Glomerular endothelial cell (primary cell): ENCODE data around the gene ATXN7L2. TPM values are rescaled to one million over a fixed set of nuclear protein-coding genes. Genes with fewer than 3 reads are reported as not detected.
"Not testable (repeated sequence)": the region's sequence is repeated elsewhere in the genome, so short reads cannot be mapped to it uniquely, and the experiment has no call there.

Experiments used
- DNase-seq: peaks from one replicate; pipeline ENCODE4 v3.0.0-alpha.2; 2011; ENCODE audit warnings: low read depth, low spot score; ENCODE audit errors: extremely low read depth
- total RNA-seq: library from RNA; depleted of rRNA; stranded (reverse); fragments of >200 nt; gene quantifications from 2 replicates; pipeline ENCODE4 v1.2.3, GENCODE V29; 2015

Gene ATXN7L2
- total RNA-seq, result 2.3 and 4.3 TPM in 2 replicates

DNA sequence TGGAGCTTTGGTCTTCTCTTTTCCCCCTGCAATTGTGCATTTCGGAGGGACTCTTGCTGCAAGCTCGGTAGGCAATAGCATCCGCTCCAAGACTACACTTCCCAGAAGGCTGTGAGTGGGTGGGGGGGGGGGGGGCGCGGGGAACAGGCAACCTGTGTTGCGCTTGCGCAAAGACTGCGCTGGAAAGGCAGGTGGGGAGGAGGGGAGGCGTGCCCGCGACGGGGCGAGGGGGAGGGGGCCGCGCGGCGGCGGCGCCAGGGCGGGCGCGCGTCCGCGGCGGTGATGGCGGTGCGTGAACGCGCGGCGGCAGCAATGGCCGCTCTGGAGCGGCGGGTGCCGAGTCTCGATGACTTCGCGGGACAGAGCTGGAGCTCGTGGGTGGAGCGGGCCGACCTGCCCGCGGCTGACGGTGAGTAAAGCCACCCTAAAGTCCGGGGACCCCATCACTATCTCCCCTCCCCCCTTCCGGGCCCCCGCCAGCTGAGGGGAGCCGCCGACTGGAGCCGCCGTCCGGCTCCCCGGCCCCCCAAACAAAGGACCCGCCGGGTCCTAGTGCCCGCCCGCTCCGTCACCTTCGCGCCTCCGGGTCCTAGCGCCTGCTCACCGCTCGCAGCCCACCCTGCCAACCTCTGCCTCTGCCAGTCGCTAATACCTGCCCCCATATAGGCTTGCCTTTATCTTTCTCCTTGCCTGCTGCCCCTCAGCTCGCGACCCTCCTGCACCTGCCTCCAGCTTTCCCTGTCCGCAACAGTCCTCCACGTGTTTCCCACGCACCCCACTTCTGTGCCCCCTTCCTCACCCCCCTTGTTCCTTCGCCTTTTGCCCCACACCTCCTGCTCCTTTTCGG lies at the start of gene ATXN7L2:
Gene ATXN7L2, plus strand, starts transcription at position 234 of the 847 bp plus-strand sequence. Its CDS starts 49 bp downstream, at position 283.
- no peak for DNase-seq

- no peak for DNase-seq
These were observed 49.2 kb upstream of the ATXN7L2 start for GRCh38 chr1:109434484-109434883.

DNA sequence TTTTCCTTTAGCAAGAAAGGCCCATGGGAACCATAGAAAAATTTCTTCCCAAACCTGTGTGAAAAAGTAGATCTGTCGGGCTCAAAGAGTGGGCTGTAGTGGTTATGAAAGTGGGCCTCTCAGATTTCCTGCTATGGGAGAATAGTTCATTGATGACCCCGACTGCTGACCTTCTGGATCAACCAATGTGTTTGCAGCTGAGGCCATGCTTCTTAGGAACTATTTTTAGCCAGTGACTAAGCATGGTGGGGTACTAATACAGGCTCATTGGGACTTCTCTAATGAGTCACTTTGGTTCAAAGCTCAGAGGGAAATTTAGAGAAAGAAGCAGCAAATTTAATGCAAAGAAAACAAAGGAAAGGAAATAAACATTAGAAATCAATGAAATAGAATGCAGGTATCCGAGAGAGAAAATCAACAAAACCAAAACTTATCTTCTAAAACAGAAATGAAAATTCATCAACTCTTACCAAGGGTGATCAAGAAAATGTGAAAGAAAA lies 44.9 kb upstream of the ATXN7L2 start:
- no peak for DNase-seq

DNA sequence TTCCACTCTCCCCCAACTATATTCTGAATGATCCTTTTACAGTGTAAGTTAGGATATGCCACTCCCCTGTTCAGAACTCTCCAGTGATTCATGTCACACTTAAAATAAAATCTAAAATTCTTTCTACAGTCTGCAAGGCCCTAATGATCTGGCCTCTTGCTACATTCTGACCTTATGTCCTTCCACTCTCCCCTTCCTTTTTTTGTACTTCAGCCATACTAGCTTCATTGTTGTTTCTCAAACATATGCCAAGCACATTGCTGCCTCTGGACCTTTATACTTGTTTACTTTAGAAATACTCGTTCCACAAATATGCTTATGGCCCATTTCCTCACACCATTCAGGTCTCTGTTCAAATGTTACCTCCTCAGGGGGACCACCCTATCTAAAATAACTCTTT lies 42.6 kb upstream of the ATXN7L2 start:
- DNase-seq, result no peak

- no peak for DNase-seq
These were observed 40.2 kb upstream of the ATXN7L2 start for GRCh38 chr1:109443476-109443875.

DNA sequence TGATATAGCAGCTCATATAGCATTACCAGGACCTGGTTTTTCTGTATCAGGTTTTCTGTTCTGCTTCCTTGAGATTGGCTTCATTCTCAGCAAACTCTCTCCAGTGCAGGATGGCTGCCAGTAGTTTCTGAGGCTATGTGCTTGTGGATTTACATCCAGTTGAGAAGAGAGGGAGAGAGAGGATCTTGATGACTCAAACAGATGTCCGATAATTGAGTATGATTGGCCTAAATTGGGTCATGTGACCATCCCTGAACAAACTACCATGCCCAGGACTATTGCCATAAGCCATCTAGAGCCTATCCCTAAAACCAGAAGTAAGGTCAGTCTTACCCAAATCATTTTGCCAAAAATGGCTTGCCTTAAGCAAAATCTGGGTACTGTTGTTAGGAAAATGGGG lies 39.4 kb upstream of the ATXN7L2 start:
- DNase-seq, result no peak

- DNase-seq, result not testable (repeated sequence)
These were observed 37.6 kb upstream of the ATXN7L2 start for GRCh38 chr1:109445949-109446695.

- no peak for DNase-seq
These were observed 36.2 kb upstream of the ATXN7L2 start for GRCh38 chr1:109447524-109447923.

- no peak for DNase-seq
These were observed 29.1 kb upstream of the ATXN7L2 start for GRCh38 chr1:109454497-109455133.

GRCh38 chr1:109457819-109458218 lies 25.9 kb upstream of the ATXN7L2 start:
- no peak for DNase-seq

GRCh38 chr1:109466125-109466451 lies 17.6 kb upstream of the ATXN7L2 start:
- DNase-seq, result no peak

- no peak for DNase-seq
These were observed 17.0 kb upstream of the ATXN7L2 start, which contains the start of gene SYPL2 for GRCh38 chr1:109466452-109467300. SYPL2 (plus strand) TSS chr1:109466546; CDS start chr1:109466844, 298 bp downstream.

- DNase-seq, result no peak
These were observed 16.4 kb upstream of the ATXN7L2 start for GRCh38 chr1:109467301-109467777.

DNA sequence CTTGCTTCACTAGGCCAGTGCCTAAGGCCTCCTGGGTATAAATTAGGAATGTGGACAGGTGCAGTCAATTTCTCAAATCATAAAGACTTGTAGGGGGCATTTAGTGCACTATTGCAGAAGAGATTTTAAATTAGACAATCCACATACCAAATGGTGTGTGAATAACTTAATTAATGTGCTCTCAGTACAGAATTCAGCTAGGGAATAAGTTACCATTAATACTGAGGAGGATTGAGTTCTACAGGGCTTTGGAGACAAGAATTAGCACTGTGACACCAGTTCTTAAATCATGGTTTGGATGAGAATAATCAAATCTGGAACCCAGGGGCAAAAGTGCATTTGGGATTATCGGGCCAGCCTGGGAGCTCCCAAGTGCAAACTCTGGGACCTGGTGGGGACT lies 15.6 kb upstream of the ATXN7L2 start:
- no peak for DNase-seq

DNA sequence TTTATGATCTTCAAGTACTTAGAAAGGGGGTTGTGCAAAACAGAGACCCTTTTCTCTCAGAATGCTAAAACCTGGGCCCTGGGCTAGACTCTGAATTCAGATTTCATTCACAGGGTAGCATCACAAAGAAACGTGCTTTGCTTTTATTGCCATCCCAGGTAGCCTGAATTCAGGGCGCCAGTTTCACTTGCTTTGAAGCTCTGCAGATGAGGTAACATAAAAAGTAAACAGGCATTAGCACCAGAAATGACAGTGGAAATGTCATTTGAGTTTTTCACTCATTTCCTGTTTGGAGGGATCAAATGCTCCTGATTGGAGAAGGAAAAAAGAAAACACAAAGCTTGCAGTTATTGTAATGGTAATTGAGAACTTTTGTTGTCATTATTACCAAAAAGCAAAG lies 14.8 kb upstream of the ATXN7L2 start:
- no peak for DNase-seq

DNA sequence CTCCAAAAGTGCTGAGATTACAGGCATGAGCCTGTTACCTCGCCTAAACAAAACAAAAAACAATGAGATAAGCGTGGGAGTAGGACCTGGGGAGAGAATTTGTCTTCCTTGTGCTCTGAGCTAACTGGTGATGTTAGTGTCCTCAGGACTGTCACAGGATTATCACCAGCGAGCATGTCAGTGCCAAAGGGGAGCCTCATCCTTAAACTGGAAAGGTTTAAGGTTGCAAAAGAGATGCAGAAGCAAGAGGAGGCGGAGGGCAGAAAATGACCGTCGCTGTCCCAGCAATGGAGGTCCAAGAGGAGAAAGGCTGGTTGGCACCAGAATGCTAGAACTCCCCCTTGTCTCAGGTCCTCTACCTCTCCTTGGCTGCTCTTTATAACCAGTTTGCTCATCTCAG lies 13.5 kb upstream of the ATXN7L2 start:
- no peak for DNase-seq

DNA sequence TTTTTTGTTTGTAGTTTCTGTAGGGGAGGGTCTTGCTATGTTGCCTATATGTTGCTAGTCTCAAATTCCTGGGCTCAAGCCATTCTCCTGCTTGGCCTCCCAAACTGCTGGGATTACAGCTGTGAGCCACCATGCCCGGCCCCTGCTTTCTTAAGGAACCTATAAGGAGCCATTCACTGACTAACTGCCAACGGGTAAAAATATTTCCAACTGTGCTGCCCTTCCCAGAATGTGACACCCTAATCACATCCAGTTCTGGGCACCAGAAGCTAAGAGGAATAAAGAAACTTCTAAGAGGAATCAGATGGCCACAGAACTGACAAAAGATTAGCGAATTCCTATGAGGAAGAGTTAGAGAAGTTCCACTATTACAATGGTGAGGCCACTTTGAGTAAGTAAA lies 10.9 kb upstream of the ATXN7L2 start:
- DNase-seq, result no peak

- DNase-seq, result not testable (repeated sequence)
These were observed 10.2 kb upstream of the ATXN7L2 start for GRCh38 chr1:109473284-109474057.

DNA sequence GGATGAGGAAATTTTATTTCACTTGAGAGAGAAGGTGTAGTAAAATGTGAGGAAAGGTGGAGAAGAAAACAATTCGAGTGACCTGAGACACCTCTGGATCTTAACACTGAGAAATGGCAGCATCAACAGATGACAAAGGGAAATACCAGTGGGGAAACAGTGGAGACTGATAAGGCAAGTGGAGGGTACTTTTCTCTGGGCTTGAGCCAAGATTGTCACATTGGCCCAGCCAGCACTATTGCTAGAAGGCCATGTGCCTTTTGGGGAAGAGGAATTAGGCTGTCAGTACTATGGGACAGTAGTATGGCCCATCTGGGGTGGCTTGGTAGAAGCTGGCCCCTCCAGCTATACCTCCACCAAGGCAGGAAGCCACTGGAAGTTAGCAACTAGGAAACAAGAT lies 9.0 kb upstream of the ATXN7L2 start:
- no peak for DNase-seq
